PC-9 (cell line): ENCODE measurements around the gene SUSD2.

Experiments
- EZH2 ChIP-seq: fragments of 200-600 bp; sonication (generic); IDR thresholded peaks from 2 replicates; pipeline ENCODE4 v1.8.0; 2017; ENCODE audit warnings: antibody characterized with exemption, low read depth
- TF ChIP-seq, protein P1 (sequence below): fragments of 200-600 bp; sonication (generic); conservative IDR thresholded peaks from 2 replicates; pipeline ENCODE4 v1.6.1; 2017; ENCODE audit warnings: mixed run types, antibody characterized with exemption, mild to moderate bottlenecking, moderate library complexity

DNA sequence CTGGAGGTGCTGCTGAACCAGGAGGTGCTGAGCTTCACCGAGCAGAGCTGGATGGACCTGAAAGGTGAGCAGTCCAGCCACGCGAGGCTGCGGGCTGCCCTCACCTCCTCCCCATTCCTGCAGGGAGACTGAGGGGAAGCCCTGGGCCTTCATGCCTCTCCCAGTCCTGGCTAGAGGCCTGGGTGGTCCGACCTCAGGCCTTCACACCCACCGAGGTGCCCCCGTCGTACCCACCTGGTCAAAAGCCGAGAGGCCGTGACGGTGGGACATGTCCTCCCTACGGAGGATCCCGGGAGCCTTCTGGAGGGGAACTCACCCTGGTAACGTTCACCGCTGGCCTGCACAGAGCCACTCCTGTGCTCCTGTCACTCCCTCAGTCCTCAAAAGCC is 5.1 kb downstream of the SUSD2 start:
- TF ChIP-seq, protein P1, sequence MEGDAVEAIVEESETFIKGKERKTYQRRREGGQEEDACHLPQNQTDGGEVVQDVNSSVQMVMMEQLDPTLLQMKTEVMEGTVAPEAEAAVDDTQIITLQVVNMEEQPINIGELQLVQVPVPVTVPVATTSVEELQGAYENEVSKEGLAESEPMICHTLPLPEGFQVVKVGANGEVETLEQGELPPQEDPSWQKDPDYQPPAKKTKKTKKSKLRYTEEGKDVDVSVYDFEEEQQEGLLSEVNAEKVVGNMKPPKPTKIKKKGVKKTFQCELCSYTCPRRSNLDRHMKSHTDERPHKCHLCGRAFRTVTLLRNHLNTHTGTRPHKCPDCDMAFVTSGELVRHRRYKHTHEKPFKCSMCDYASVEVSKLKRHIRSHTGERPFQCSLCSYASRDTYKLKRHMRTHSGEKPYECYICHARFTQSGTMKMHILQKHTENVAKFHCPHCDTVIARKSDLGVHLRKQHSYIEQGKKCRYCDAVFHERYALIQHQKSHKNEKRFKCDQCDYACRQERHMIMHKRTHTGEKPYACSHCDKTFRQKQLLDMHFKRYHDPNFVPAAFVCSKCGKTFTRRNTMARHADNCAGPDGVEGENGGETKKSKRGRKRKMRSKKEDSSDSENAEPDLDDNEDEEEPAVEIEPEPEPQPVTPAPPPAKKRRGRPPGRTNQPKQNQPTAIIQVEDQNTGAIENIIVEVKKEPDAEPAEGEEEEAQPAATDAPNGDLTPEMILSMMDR = no peak
- no peak for TF ChIP-seq EZH2
